ENCODE data around the gene SAMD11.
"Not testable (repeated sequence)": the region's sequence is repeated elsewhere in the genome, so short reads cannot be mapped to it uniquely, and the experiment has no call there.

SAMD11 gene

DNA sequence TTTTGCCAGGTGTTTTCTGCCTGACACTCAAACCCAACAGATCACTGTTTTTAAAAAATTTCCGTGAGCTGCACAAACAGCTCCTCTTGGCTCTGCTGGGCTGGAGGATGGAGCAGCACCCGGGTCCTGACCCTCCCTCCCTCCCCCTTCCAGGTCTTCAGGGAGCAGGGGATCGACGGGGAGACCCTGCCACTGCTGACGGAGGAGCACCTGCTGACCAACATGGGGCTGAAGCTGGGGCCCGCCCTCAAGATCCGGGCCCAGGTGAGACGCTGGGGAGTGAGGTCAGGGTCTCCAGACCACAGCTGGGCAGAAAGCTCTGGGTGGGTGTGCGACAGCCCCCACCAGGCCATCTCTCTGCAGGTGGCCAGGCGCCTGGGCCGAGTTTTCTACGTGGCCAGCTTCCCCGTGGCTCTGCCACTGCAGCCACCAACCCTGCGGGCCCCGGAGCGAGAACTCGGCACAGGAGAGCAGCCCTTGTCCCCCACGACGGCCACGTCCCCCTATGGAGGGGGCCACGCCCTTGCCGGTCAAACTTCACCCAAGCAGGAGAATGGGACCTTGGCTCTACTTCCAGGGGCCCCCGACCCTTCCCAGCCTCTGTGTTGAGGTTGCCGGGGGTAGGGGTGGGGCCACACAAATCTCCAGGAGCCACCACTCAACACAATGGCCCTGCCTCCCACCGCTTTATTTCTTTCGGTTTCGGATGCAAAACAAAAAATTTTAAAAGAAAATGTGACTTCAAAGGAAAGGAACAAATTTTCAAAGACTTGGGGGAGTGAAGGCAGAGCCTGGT, 20.0 kb downstream of the SAMD11 start:
- DNase-seq (ENCODE audit: low spot score), result no peak

DNA sequence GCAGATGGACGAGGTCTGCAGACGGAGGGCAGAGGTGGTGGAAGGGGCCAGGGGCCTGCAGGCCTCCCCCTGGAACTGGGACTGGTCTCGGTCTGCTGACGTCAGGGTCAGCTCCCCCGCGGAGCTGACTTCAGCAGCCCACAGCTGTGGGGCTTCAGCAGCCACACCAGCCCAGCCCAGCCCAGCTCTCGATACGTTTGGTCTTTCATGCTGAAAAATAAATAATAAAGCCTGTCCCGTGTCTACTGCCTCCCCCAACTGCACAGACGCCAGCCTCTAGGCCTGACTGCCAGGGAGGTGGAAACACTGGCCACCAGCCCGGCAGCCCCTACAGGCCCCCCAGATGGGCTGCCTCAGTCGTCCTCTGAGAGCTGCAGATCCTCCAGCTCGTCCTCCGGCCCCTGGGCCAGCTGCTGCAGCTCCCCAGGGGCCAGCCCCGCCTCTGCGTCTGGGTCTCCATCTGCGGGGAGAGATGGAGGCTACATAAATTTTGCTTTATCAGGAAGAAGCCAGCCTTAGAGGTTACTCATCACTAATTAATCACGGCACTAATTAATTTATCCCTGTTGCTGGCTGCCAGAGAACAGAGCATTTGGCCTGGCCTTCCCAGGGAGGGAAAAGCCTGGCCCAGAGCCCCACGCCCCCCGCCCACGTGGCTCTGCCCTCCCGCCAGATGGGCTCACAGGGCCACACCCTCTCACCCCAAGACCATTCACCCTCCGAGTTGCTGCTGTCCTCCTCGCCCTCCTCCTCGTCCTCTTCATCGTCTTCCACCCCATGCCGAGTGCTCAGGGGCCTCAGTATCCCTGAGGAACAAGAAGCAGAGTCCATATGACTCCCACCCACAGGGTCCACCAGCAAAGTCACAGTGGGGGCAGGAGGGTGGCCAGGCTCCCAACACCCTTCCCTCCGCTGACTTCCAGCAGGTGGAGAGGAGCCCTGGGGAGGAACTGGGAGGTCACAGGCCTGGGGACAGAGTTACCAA, 20.9 kb downstream of the SAMD11 start:
- DNase-seq (ENCODE audit: low spot score), result peak; percentile 69

DNA sequence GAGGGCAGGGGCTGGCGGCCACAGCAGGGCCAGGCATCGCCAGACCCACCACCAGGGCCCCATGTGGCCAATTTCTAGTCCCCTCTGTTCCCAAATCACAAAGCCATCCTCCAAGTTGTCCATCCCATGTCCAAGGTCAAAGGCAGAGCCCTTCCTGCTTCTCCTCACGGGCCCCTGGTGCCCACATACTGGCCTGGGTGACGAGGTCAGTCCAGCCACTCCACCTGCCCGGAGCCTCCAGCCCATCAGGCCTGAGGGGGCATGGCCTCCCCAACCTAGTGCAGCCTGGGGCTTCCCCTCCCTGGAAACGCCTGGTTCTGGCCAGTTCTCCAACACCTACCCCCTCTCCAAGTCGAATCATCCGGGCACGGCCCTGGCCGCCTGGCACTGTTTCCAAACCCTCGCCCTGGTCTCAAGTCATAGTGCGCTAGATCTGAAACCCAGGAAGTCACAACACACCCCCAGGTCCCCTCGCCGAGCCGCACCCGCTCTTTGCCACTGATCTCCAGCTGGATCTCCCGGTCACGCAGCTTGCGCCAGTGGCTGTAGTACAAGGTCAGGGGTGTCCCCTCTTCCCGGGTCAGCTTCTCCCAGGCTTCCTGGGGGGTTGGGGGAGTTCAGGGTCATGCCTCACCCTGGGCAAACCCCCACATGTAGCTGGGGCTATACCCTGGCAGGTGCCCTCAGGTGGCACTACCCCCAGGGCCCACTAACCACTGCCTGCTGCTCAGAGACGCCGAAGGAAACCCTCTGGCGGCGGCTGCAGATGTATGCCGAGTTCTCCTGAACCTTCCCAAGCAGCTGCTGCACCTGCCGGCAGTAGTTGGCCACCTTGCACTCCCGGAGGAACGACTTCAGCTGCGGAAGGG, 22.2 kb downstream of the SAMD11 start:
- peak; percentile 24 for DNase-seq (ENCODE audit: low spot score)

- not testable (repeated sequence) for DNase-seq (ENCODE audit: low spot score)
Observed at GRCh38 chr1:946811-947210, 23.1 kb downstream of the SAMD11 start.

- DNase-seq (ENCODE audit: low spot score), result no peak
Observed at GRCh38 chr1:947958-948357, 24.2 kb downstream of the SAMD11 start.

DNA sequence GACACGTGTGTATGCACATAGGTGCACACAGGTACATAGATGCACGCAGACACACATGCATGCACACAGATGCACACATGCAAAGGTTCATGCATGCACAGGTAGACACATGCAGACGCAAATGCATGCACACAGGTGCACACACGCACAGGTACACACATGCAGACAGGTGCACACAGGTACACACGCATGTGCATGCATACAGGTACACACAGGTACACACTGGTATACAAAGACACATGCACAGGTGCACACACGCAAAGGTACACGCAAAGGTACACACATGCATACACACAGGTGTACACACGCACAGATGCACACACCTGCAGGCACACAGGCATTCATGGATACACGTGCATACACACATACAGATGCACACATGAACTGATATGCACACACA, 26.5 kb downstream of the SAMD11 start:
- no peak for DNase-seq (ENCODE audit: low spot score)

DNA sequence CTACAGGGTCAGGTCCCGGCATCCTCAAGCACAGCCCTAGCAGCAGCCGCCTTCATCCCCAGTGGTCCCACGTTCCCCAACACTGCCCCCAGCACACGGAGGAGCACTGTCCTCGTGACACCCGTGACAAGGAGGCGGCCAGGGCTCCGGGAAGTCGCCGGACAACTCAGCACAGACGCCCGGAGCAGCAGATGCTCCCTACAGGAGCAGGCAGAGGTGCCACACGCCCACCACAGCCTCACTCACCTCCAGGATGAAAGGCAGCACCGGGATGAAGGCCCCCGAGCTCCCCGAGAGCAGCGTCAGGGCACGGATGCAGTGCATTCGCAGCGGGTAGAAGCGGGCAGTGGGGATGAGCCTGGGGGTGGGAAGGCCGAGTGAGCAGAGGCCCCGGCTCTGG, 27.2 kb downstream of the SAMD11 start:
- no peak for DNase-seq (ENCODE audit: low spot score)

GRCh38 chr1:951364-951763, 27.6 kb downstream of the SAMD11 start:
- DNase-seq (ENCODE audit: low spot score), result peak; percentile 57

GRCh38 chr1:952201-952600, 28.5 kb downstream of the SAMD11 start:
- no peak for DNase-seq (ENCODE audit: low spot score)

GRCh38 chr1:952603-953002, 28.9 kb downstream of the SAMD11 start:
- no peak for DNase-seq (ENCODE audit: low spot score)

GRCh38 chr1:953524-954320, 30.0 kb downstream of the SAMD11 start:
- no peak for DNase-seq (ENCODE audit: low spot score)

GRCh38 chr1:954927-955326, 31.2 kb downstream of the SAMD11 start:
- no peak for DNase-seq (ENCODE audit: low spot score)

GRCh38 chr1:955474-955873, 31.8 kb downstream of the SAMD11 start:
- no peak for DNase-seq (ENCODE audit: low spot score)

- no peak for DNase-seq (ENCODE audit: low spot score)
Observed at GRCh38 chr1:956636-957035, 32.9 kb downstream of the SAMD11 start.

DNA sequence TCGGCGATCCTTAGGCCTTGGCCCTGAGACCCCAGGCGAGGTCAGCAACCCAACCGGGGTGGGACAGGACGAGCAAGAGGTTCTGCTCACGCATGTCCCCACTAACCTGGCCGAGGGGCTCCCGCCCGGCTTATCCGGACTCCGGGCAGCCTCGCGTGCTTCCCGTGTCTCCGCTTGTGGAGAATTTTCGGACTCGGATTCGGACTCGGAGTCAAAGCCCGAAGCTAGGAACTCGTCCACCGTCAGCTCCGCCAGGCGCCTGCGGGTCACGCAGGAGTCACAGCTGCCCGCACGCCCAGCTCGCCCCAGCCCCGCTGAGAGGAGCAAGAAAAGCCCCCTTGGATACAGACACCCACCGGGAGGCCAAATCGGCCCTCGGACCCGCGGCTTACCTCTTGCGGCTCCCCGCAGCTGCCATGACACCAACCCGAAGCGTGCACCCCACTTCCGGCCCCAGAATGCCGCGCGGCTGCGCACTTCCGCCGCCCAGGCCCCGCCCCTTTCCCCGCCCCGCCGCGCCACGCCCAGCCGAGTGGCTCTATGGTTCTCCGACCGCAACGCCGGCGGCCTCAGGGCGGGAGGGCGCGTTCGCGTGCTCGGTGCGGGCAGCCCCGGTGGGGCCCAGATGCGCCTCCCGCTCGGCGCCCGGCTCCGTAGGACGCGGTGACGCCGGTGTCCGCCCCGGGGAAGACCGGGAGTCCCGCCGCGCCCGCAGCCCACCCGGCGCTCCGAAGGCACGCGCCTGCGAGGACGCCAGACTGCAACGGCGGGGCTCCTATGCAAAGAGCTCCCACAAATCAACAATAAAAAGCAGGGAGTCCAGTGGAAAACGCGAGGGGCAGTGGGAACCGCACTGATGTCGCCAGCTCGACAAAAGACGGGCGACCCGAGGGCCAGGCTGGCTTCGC, 35.4 kb downstream of the SAMD11 start, which contains the start of gene NOC2L:
Gene NOC2L, minus strand, starts transcription at position 434 of the 908 bp plus-strand sequence. Its CDS starts 16 bp downstream, at position 418.
- DNase-seq (ENCODE audit: low spot score), result peak; percentile 89

DNA sequence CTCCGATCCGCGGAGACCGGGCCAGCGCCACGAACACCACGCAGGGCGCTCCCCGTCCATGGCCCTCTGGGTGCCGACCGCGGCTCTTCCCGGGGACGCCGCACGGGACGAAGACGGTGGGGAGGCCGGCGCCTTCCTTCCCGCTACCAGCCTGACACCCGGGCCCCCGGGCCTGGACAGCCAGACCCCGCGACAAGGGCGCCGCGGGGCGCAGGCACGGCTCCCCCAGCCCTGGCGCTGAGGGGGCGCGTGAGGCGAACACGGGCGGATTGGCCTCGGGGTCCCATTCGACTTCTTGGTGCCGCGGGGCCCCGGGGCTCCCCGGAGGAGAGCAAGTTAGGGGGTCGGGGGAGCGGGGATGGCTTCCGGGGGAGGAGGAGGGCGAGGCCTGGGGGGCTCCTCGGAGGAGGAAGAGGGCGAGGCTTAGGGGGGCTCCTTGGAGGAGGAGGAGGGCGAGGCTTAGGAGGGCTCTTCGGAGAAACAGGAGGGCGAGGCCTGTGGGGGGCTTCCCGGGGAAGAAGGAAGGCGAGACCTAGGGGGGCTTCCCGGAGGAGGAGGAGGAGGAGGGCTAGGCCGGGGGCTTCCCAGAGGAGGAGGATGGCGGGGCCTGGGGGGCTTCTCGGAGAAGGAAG, 36.1 kb downstream of the SAMD11 start:
- no peak for DNase-seq (ENCODE audit: low spot score)

- peak; percentile 60 for DNase-seq (ENCODE audit: low spot score)
Observed at GRCh38 chr1:960363-961131, 36.8 kb downstream of the SAMD11 start, which contains the start of gene KLHL17. Gene KLHL17, plus strand, starts transcription at chr1:960584. Its CDS starts 110 bp downstream, at chr1:960694.

DNA sequence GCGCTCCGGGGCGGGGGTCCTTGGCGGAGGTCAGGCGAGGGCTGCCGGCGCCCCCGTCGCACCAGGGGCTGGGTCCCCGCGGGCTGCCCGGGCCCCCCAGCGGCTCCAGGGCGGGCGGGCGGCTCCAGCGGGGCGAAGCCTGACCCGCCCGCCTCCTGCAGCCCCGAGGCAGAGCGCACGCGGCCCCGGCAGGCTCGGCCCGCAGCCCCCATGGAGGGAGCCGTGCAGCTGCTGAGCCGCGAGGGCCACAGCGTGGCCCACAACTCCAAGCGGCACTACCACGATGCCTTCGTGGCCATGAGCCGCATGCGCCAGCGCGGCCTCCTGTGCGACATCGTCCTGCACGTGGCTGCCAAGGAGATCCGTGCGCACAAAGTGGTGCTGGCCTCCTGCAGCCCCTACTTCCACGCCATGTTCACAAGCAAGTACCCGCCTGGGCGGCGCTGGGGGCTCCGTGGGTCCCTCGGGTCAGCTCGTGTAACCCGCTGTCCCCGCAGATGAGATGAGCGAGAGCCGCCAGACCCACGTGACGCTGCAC, 37.5 kb downstream of the SAMD11 start:
- DNase-seq (ENCODE audit: low spot score), result no peak
